A673 (cell line): ENCODE data around the gene PXN. TPM values are rescaled to one million over a fixed set of nuclear protein-coding genes. Genes with fewer than 3 reads are reported as not detected.
"Not testable (repeated sequence)": the region's sequence is repeated elsewhere in the genome, so short reads cannot be mapped to it uniquely, and the experiment has no call there.

Experiments used
- BruUV-seq: library from RNA; stranded (reverse); fragments of 400-500 nt; replicated peaks from 2 replicates; lab custom pipeline; 2021; lab: Mats Ljungman, UMichigan
- CTCF ChIA-PET: fragments of 300-600 bp; sonication (Branson Sonifier 250); formaldehyde crosslinking; loops from one replicate; lab custom pipeline; 2022; ENCODE audit warnings: antibody characterized with exemption; lab: Charles Lee
- POLR2A ChIA-PET: fragments of 300-600 bp; sonication (Branson Sonifier 250); formaldehyde crosslinking; loops from one replicate; lab custom pipeline; 2022; ENCODE audit warnings: antibody characterized with exemption; ENCODE audit not compliant: low non-redundant PET; lab: Charles Lee
- DNase-seq: peaks from one replicate; pipeline ENCODE4 v3.0.0-alpha.2; 2015; ENCODE audit warnings: low spot score
- H3K27ac ChIP-seq: fragments of 200-600 bp; sonication (generic); 2 replicates; pipeline ENCODE4 v1.5.1; 2016; ENCODE audit warnings: mixed run types, low read depth, mild to moderate bottlenecking, mixed read lengths, antibody characterized with exemption, low read length; ENCODE audit not compliant: poor library complexity, severe bottlenecking
- H3K27me3 ChIP-seq: fragments of 200-600 bp; sonication (generic); replicated peaks from 2 replicates; pipeline ENCODE4 v1.6.1; 2017; ENCODE audit warnings: mixed run types, low read depth, mild to moderate bottlenecking, mixed read lengths, antibody characterized with exemption, low read length; ENCODE audit not compliant: insufficient read depth, poor library complexity
- H3K36me3 ChIP-seq: fragments of 200-600 bp; sonication (generic); 2 replicates; pipeline ENCODE4 v1.6.1; 2016; ENCODE audit warnings: mixed run types, mild to moderate bottlenecking, mixed read lengths, antibody characterized with exemption, low read length; ENCODE audit not compliant: insufficient read depth, poor library complexity, severe bottlenecking
- H3K4me1 ChIP-seq: fragments of 200-600 bp; sonication (generic); 2 replicates; pipeline ENCODE4 v1.6.1; 2017; ENCODE audit warnings: mixed run types, mild to moderate bottlenecking, mixed read lengths, antibody characterized with exemption, low read length; ENCODE audit not compliant: insufficient read depth, poor library complexity, severe bottlenecking
- H3K4me3 ChIP-seq: fragments of 200-600 bp; sonication (generic); 2 replicates; pipeline ENCODE4 v1.5.1; 2016; ENCODE audit warnings: low read depth, mixed run types, mild to moderate bottlenecking, mixed read lengths, low read length; ENCODE audit not compliant: poor library complexity, severe bottlenecking
- H3K9me3 ChIP-seq: fragments of 200-600 bp; sonication (generic); 2 replicates; pipeline ENCODE4 v1.6.1; 2016; ENCODE audit warnings: mixed run types, low read depth, mild to moderate bottlenecking, mixed read lengths, antibody characterized with exemption, low read length; ENCODE audit not compliant: poor library complexity, severe bottlenecking
- EZH2 ChIP-seq: fragments of 200-600 bp; sonication (generic); IDR thresholded peaks from 2 replicates; pipeline ENCODE4 v1.6.1; 2017; ENCODE audit warnings: borderline replicate concordance, low read depth, mild to moderate bottlenecking, mixed read lengths, antibody characterized with exemption, low read length; ENCODE audit not compliant: poor library complexity, severe bottlenecking
- intact Hi-C: fragments of 100-400 bp; cut with micrococcal nuclease; formaldehyde crosslinking; loops from one replicate; pipeline ENCODE4 v1.10.0; 2022; ENCODE audit not compliant: unreplicated experiment
- total RNA-seq: library from RNA; stranded (reverse); gene quantifications from 2 replicates; pipeline ENCODE4 v1.2.3, GENCODE V29; 2021
- TF ChIP-seq, protein P1 (sequence below): fragments of 300-800, 200-600 bp; sonication (generic); conservative IDR thresholded peaks from 2 replicates; pipeline ENCODE4 v1.5.1; 2017; ENCODE audit warnings: low read depth, mild to moderate bottlenecking, antibody characterized with exemption, low read length, moderate library complexity, mixed read lengths

The PXN gene
- total RNA-seq, 1 experiment from 2014 or later, result 127 TPM

DNA sequence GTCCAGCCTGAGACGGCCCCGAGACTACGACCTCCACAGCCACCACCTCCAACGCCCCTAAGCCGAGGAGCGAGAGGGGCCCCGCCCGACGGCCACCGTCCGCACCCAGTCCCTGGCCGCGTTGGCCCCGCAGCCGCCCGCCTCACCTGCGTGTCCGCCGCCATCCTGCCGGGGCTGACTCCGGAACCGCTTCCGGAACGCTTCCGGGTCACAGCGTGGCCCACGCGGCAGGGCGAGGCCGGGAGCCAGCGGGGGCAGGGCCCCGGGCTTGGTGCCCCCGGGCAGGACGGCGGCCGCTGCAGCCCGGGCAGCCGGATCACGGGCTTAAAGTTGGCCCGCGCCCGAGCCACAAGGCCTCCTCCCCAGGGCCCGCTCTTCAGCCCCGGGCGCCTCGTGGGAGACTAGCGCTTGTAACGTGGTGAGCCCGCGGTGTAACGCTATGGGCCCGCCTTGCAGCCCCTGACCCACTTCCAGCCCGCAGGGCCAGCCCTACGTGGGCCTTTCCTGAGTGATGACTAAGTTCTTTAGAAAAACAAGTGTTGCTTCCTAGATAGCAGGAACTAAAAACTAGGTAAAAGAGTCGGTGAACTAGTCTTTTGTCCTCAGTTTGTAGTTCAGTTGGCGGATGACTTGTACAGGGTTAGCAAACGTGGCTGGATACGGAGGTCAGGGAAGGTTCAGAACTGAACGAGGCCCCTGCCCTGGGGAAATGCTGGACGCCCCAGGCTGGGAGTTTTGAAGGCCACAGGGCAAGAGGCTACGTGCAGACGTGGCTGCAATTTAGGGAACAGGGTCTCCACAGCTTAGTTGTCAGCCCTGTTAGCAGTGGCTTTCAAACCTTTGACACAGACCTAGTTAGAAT is 70.8 kb downstream of the PXN start, which contains the start of gene GCN1:
Gene GCN1 (minus strand): TSS at position 182 of the 862 bp plus-strand sequence. CDS start 18 bp downstream, at position 164.
- Histone ChIP-seq H3K4me1 (peaks cover 16% of the 10 kb centered on the region), H3K4me3 (peak within 1 kb of the TSS; percentile 70), H3K9me3 (no peaks in the 10 kb centered on the region), H3K27ac (peak within 1 kb of the TSS; percentile 94), H3K27me3 (no peaks in the 10 kb centered on the region), H3K36me3 (peaks cover 46% of the 10 kb centered on the region)
- BruUV-seq, result TSS peak; percentile 84
- ChIA-PET POLR2A (interaction anchor here (0.6 kb wide), 1 partner anchor 595 kb away, joined by 6 read pairs; no protein-coding TSS in a partner anchor), CTCF (no interaction called here)
- DNase-seq, result peak; percentile 77
- intact Hi-C loops, result no loop called here
- no peak for TF ChIP-seq EZH2
- TF ChIP-seq, protein P1, sequence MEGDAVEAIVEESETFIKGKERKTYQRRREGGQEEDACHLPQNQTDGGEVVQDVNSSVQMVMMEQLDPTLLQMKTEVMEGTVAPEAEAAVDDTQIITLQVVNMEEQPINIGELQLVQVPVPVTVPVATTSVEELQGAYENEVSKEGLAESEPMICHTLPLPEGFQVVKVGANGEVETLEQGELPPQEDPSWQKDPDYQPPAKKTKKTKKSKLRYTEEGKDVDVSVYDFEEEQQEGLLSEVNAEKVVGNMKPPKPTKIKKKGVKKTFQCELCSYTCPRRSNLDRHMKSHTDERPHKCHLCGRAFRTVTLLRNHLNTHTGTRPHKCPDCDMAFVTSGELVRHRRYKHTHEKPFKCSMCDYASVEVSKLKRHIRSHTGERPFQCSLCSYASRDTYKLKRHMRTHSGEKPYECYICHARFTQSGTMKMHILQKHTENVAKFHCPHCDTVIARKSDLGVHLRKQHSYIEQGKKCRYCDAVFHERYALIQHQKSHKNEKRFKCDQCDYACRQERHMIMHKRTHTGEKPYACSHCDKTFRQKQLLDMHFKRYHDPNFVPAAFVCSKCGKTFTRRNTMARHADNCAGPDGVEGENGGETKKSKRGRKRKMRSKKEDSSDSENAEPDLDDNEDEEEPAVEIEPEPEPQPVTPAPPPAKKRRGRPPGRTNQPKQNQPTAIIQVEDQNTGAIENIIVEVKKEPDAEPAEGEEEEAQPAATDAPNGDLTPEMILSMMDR, result no peak

DNA sequence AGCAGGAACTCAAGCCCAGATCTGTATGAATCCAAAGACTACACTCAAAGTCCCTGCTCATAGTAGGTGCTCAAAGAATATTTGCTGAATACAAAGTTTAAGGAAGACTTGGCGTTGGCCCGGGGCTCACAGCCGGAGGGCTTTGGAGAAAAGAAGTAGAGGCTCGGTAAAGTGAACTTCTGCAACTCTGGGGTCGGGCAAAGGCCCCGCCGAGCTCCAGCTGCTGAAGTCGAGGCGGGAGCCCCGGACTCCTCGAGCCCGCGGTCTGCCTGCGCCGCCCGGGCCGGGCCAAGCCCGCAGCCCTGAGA is 71.3 kb downstream of the PXN start:
- TF ChIP-seq, protein P1, result no peak
- TF ChIP-seq EZH2, result no peak
- POLR2A ChIA-PET, result interaction anchor here (0.7 kb wide), 1 partner anchor 231 kb away, joined by 3 read pairs; no protein-coding TSS in a partner anchor
- H3K4me3 ChIP-seq, result peak overlapping the region; percentile 70

DNA sequence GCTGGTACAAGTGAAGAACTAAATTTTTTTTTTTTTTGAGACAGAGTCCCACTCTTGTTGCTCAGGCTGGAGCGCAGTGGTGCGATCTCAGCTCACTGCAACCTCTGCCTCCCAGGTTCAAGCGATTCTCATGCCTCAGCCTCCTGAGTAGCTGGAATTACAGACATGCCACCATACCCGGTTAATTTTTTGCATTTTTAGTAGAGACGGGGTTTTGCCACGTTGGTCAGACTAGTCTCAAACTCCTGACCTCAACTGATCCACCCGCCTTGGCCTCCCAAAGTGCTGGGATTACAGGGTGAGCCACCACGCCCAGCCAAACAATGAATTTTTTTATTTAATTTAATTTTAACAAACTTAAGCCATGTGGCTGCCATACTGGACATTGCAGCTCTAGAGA is 72.2 kb downstream of the PXN start:
- POLR2A ChIA-PET, result interaction anchor here (0.7 kb wide), 1 partner anchor 230 kb away, joined by 3 read pairs; no protein-coding TSS in a partner anchor
- H3K27ac ChIP-seq, BruUV-seq, H3K4me1 ChIP-seq, H3K9me3 ChIP-seq, H3K27me3 ChIP-seq, intact Hi-C loops, DNase-seq, CTCF ChIA-PET: not testable (repeated sequence)
- Histone ChIP-seq H3K36me3 (peaks cover 41% of the 10 kb centered on the region), H3K4me3 (peak overlapping the region; percentile 70)

More for the DNA sequence above, 71.3 kb downstream of the PXN start:
- intact Hi-C loops, result no loop called here
- Histone ChIP-seq H3K27ac (peak overlapping the region; percentile 94), H3K36me3 (peaks cover 43% of the 10 kb centered on the region), H3K9me3 (no peaks in the 10 kb centered on the region), H3K27me3 (no peaks in the 10 kb centered on the region), H3K4me1 (peaks cover 11% of the 10 kb centered on the region)
- CTCF ChIA-PET, result no interaction called here
- BruUV-seq, result no TSS peak
- DNase-seq, result peak; percentile 44
